Stimulated activated naive B cell treated with anti-CD40 and anti-IgM and Interleukin-4, amounts not matched to agents 10 μg/mL and 1 μg/mL and 100 μg/mL, for 72 hours (primary cell): ENCODE data around the gene BPIFB1.

ENCODE experiments used
- ATAC-seq, 2 donors: fragments of 150-1000 bp; cut with Tn5 transposase; replicated peaks; 2 replicates each; pipeline ENCODE4 v1.10.0; 2021; ENCODE audit warnings: moderate library complexity in 1 of 2
- DNase-seq: peaks from one replicate; pipeline ENCODE4 v3.0.0; 2021
- H3K27ac Mint-ChIP-seq: one replicate; pipeline ENCODE4 v1.8.0; 2022; ENCODE audit warnings: mild to moderate bottlenecking, mixed read lengths
- H3K27me3 Mint-ChIP-seq, 2 donors: one replicate each; pipeline ENCODE4 v1.8.0; 2022; ENCODE audit warnings: mixed read lengths in 2 of 2
- H3K36me3 Mint-ChIP-seq, 2 donors: one replicate each; pipeline ENCODE4 v1.8.0; 2022; ENCODE audit warnings: mixed read lengths in 2 of 2, mild to moderate bottlenecking in 1 of 2
- H3K4me1 Mint-ChIP-seq, 2 donors: one replicate each; pipeline ENCODE4 v1.8.0; 2022; ENCODE audit warnings: mixed read lengths in 2 of 2, mild to moderate bottlenecking in 1 of 2
- H3K4me3 Mint-ChIP-seq, 2 donors: one replicate each; pipeline ENCODE4 v1.8.0; 2022; ENCODE audit warnings: mild to moderate bottlenecking in 2 of 2, mixed read lengths in 2 of 2, moderate library complexity in 1 of 2
- H3K9me3 Mint-ChIP-seq, 2 donors: one replicate each; pipeline ENCODE4 v1.8.0; 2022; ENCODE audit warnings: mixed read lengths in 2 of 2, mild to moderate bottlenecking in 1 of 2

Gene BPIFB1

DNA sequence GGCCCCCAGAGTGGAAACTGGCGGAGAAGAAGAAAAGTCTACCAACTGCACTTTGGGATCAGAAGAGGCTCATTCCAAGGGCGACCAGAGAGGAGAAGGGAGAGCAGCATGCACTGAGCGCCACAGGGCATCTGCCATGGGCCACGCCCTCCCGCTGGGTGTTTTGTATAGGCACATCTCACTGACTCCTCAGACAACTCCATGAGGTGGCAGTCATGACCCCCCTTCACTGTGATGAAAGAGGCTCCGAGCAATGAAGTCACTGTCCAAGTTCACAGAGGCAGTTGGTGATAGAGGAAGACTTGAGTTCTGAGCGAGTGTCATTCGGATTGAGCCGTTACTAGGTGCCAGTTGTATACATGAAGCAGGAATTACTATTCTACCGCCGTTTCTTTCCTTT, 15.4 kb downstream of the BPIFB1 start:
- no peak overlapping the region for H3K27ac Mint-ChIP-seq
- peaks cover 17 to 34% of the 10 kb centered on the region in 2 donors for H3K27me3 Mint-ChIP-seq
- DNase-seq (no peak), ATAC-seq (no peak)
- peaks cover 0 to 2% of the 10 kb centered on the region in 2 donors for H3K9me3 Mint-ChIP-seq
- H3K36me3 Mint-ChIP-seq, result no peaks in the 10 kb centered on the region
- no peak overlapping the region for H3K4me3 Mint-ChIP-seq
- H3K4me1 Mint-ChIP-seq, result peaks cover 2 to 5% of the 10 kb centered on the region in 2 donors

DNA sequence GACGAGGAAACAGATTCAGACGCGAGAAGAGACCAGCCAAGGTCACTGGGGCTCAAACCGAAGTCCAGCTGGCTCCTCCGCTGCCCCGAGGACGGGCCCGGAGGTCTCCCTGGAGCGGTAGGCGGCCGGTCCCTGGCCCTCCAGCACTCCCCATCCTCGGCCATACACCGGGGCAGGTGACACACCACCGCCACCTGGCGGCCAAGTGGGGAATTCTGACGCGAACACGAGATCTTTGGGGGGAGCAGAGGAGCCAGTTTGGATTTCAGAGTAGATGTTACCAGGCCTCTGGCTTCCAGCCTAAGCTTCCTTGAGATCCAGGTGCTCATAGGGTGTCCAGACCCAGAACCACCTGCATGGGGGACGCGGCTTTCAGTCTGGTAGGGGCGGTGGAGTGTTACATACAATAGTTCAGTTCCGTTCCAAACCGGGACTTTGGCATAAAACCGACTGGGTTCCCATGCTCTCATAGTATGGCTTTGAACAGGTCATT, 16.1 kb downstream of the BPIFB1 start:
- peaks cover 17 to 34% of the 10 kb centered on the region in 2 donors for H3K27me3 Mint-ChIP-seq
- no peak overlapping the region for H3K27ac Mint-ChIP-seq
- peaks cover 0 to 2% of the 10 kb centered on the region in 2 donors for H3K9me3 Mint-ChIP-seq
- ATAC-seq (peak; percentile 88 to 93), DNase-seq (peak; percentile 56)
- H3K4me3 Mint-ChIP-seq, result peak overlapping the region in 1 of 2 donors; percentile 46
- no peaks in the 10 kb centered on the region for H3K36me3 Mint-ChIP-seq
- H3K4me1 Mint-ChIP-seq, result peaks cover 2 to 5% of the 10 kb centered on the region in 2 donors

DNA sequence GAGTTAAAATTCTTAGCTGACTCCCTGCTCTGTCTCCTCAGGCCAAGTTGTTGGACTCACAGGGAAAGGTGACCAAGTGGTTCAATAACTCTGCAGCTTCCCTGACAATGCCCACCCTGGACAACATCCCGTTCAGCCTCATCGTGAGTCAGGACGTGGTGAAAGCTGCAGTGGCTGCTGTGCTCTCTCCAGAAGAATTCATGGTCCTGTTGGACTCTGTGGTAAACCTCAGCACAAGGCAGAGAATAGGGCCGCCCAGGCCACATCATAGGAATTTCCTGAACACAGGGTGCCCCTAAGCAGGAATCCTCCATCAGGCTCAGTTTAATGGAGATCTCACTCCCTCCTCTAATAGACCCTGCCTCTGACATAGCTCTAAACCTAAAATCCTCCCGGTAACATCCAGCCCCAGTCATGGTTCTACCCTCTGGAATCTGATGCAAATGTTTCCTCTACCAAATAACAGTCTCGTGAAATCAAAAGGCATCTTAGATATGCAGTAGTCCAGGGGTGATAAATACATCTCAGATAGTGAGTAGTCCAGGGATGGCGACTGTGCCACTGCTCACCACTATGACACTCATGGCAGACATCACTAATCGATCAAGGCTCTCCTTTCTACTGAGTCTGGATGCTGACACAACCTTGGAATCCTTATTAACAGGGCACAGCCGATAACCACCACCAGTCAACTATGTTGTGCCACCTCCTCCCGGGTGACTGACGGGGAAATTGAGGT, 18.3 kb downstream of the BPIFB1 start:
- no peak overlapping the region for H3K4me3 Mint-ChIP-seq
- no peak overlapping the region for H3K27ac Mint-ChIP-seq
- peaks cover 0 to 2% of the 10 kb centered on the region in 2 donors for H3K9me3 Mint-ChIP-seq
- DNase-seq (no peak), ATAC-seq (no peak)
- no peaks in the 10 kb centered on the region for H3K36me3 Mint-ChIP-seq
- peaks cover 16 to 27% of the 10 kb centered on the region in 2 donors for H3K27me3 Mint-ChIP-seq
- peaks cover 2 to 5% of the 10 kb centered on the region in 2 donors for H3K4me1 Mint-ChIP-seq

DNA sequence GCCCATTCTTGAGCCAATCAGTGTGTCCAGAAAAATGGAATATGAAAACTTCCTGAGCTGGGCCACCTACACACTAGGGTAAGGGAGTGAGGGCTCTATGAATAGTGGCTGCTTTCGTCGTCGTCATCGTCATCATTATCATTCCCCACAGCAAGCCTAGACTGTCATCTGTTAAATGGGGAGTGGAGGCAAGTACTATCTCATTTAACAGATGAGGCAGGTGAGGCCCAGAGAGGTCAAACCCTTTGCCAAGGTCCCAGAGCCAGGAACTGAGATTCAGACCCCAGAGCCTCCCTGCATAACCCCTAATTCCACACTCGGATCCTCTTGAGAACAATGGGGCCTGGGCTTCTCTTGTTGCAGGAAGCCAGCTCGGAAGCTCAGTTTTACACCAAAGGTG, 20.6 kb downstream of the BPIFB1 start:
- Mint-ChIP-seq H3K9me3 (peaks cover 0 to 2% of the 10 kb centered on the region in 2 donors), H3K27ac (no peak overlapping the region), H3K4me1 (peaks cover 2 to 5% of the 10 kb centered on the region in 2 donors), H3K27me3 (peaks cover 5 to 14% of the 10 kb centered on the region in 2 donors), H3K36me3 (no peaks in the 10 kb centered on the region), H3K4me3 (no peak overlapping the region)
- no peak for DNase-seq
- no peak for ATAC-seq

GRCh38 chr20:33304046-33304445, 21.0 kb downstream of the BPIFB1 start:
- no peak overlapping the region for H3K4me3 Mint-ChIP-seq
- H3K27ac Mint-ChIP-seq, result no peak overlapping the region
- peaks cover 2 to 3% of the 10 kb centered on the region in 2 donors for H3K4me1 Mint-ChIP-seq
- H3K27me3 Mint-ChIP-seq, result peaks cover 4 to 9% of the 10 kb centered on the region in 2 donors
- ATAC-seq (no peak), DNase-seq (no peak)
- peaks cover 0 to 2% of the 10 kb centered on the region in 2 donors for H3K9me3 Mint-ChIP-seq
- no peaks in the 10 kb centered on the region for H3K36me3 Mint-ChIP-seq

DNA sequence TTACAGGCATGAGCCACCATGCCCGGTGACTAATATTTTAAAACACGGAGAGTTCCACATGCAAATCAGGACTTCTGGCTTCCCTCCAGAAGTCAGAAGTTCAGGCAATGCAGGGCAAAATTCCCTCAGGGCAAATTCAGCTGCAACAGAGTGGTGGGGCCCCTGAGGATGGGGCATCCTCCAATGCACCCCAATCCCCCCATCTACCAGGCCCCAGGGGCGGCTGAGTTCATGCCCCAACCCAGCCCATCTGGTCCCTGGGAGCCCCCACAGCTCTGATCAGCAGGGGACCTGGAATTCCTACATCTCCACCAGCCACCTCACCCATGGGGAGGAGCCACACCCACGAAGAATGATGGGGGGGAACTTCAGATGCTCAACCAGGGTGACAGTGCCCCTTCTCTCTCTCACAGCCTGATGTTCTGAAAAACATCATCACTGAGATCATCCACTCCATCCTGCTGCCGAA, 22.6 kb downstream of the BPIFB1 start:
- peaks cover 4 to 9% of the 10 kb centered on the region in 2 donors for H3K27me3 Mint-ChIP-seq
- no peaks in the 10 kb centered on the region for H3K4me1 Mint-ChIP-seq
- DNase-seq (no peak), ATAC-seq (no peak)
- H3K36me3 Mint-ChIP-seq, result no peaks in the 10 kb centered on the region
- peaks cover 0 to 2% of the 10 kb centered on the region in 2 donors for H3K9me3 Mint-ChIP-seq
- H3K27ac Mint-ChIP-seq, result no peak overlapping the region
- H3K4me3 Mint-ChIP-seq, result no peak overlapping the region

DNA sequence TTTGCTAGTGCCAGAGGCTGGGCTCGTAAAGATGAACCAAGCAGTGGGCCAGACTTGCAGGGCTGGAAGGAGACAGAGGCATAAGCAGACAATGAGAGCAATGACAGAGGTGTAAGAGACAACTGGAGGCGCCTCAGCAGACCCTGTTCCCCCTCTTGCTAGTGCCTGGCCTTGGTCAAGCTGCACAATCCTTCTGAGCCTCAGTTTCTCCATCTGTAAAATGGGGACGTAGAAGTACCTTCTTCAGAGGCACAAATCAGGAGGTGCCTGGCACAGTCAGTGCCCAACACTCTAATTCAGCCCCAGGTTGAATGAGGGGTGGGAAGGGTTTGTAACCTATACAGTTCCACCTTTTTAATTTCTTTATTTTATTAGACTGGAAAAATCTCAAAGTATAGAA, 23.2 kb downstream of the BPIFB1 start:
- no peak for ATAC-seq
- Mint-ChIP-seq H3K27ac (no peak overlapping the region), H3K27me3 (peaks cover 4 to 7% of the 10 kb centered on the region in 2 donors), H3K36me3 (no peaks in the 10 kb centered on the region), H3K4me1 (no peaks in the 10 kb centered on the region), H3K9me3 (peaks cover 0 to 2% of the 10 kb centered on the region in 2 donors), H3K4me3 (no peak overlapping the region)
- no peak for DNase-seq

- no peak for ATAC-seq
- Mint-ChIP-seq H3K4me1 (no peaks in the 10 kb centered on the region), H3K36me3 (no peaks in the 10 kb centered on the region), H3K27ac (no peak overlapping the region), H3K27me3 (peaks cover 2 to 4% of the 10 kb centered on the region in 2 donors), H3K4me3 (no peak overlapping the region), H3K9me3 (no peaks in the 10 kb centered on the region)
- no peak for DNase-seq
Observed at GRCh38 chr20:33306807-33307206, 23.8 kb downstream of the BPIFB1 start.

DNA sequence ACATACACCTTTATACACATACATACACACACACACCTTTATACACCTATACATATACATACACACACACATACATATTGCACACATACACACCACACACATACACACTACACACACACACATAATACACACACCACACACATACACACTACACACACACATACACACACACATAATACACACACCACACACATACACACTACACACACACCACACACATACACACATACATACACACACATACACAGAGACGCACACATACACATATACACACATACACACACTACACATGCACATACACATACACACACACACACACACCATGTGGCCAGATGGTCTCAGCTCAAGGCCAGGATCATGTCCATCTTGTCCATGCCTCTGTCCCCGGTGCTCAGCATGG, 25.7 kb downstream of the BPIFB1 start:
- no peak for DNase-seq
- Mint-ChIP-seq H3K9me3 (no peaks in the 10 kb centered on the region), H3K27ac (no peak overlapping the region), H3K27me3 (peaks cover 0 to 4% of the 10 kb centered on the region in 2 donors), H3K36me3 (no peaks in the 10 kb centered on the region), H3K4me1 (no peaks in the 10 kb centered on the region), H3K4me3 (no peak overlapping the region)
- no peak for ATAC-seq

- Mint-ChIP-seq H3K9me3 (no peaks in the 10 kb centered on the region), H3K27ac (no peak overlapping the region), H3K36me3 (no peaks in the 10 kb centered on the region), H3K4me3 (no peak overlapping the region), H3K4me1 (no peaks in the 10 kb centered on the region), H3K27me3 (peaks cover 0 to 4% of the 10 kb centered on the region in 2 donors)
- DNase-seq, result no peak
- no peak for ATAC-seq
Observed at GRCh38 chr20:33309631-33310030, 26.6 kb downstream of the BPIFB1 start.

- Mint-ChIP-seq H3K4me1 (no peaks in the 10 kb centered on the region), H3K4me3 (no peak overlapping the region), H3K27ac (no peak overlapping the region), H3K36me3 (no peaks in the 10 kb centered on the region), H3K9me3 (no peaks in the 10 kb centered on the region), H3K27me3 (peaks cover 0 to 4% of the 10 kb centered on the region in 2 donors)
- ATAC-seq (no peak), DNase-seq (no peak)
Observed at GRCh38 chr20:33310327-33310899, 27.4 kb downstream of the BPIFB1 start.

DNA sequence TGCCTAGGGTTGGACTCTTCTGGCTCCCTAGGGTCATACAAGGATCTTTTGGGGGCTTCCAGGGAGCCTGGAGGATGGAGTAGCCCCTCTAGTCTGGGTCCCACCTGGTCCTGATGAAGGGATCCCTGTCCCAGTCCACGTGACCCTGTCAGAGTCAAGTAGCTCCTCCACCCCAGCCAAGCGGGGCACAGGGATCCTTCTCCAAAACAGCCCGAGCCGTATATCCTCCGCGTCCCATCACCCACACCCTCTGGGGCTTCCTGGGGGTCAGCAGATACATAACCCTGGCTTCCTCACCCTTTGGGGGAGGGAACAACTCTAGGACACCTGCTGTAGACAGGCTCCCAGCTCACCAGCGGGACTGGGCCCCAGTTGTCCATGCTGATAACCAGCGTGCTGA, 28.0 kb downstream of the BPIFB1 start:
- H3K27ac Mint-ChIP-seq, result no peak overlapping the region
- H3K27me3 Mint-ChIP-seq, result peaks cover 0 to 2% of the 10 kb centered on the region in 2 donors
- no peak for ATAC-seq
- H3K36me3 Mint-ChIP-seq, result no peaks in the 10 kb centered on the region
- no peaks in the 10 kb centered on the region for H3K4me1 Mint-ChIP-seq
- H3K9me3 Mint-ChIP-seq, result no peaks in the 10 kb centered on the region
- no peak for DNase-seq
- H3K4me3 Mint-ChIP-seq, result no peak overlapping the region

DNA sequence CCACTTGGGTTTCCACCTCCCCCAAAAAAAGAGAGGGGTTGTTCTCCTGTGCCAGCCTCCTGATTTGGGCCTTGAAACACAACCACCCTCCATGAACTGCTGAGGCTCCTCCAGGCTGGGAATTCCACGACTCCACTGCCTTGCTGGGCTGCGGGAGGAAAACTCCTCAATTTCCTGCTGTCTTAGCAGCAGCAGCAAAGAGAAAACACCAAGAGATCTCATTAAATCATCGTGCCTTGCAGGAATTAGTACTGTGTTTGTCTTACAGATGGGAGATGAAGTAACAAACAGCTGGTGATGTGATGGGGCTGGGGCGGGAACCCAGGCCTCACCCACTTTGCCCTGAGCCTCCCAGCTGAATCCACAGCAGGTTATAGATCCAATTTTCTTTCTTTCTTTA, 29.0 kb downstream of the BPIFB1 start:
- no peak overlapping the region for H3K27ac Mint-ChIP-seq
- H3K36me3 Mint-ChIP-seq, result no peaks in the 10 kb centered on the region
- no peaks in the 10 kb centered on the region for H3K9me3 Mint-ChIP-seq
- H3K27me3 Mint-ChIP-seq, result peaks cover 0 to under 1% of the 10 kb centered on the region in 2 donors
- no peaks in the 10 kb centered on the region for H3K4me1 Mint-ChIP-seq
- H3K4me3 Mint-ChIP-seq, result no peak overlapping the region
- DNase-seq (no peak), ATAC-seq (no peak)

- H3K4me3 Mint-ChIP-seq, result no peak overlapping the region
- H3K9me3 Mint-ChIP-seq, result no peaks in the 10 kb centered on the region
- ATAC-seq (no peak), DNase-seq (no peak)
- H3K36me3 Mint-ChIP-seq, result no peaks in the 10 kb centered on the region
- H3K27me3 Mint-ChIP-seq, result peaks cover 0 to 7% of the 10 kb centered on the region in 2 donors
- no peaks in the 10 kb centered on the region for H3K4me1 Mint-ChIP-seq
- H3K27ac Mint-ChIP-seq, result no peak overlapping the region
Observed at GRCh38 chr20:33312583-33312982, 29.6 kb downstream of the BPIFB1 start.
